HCT116 (cell line): Measurements from ENCODE around the gene SLC13A4. TPM values are rescaled to one million over a fixed set of nuclear protein-coding genes. Genes with fewer than 3 reads are reported as not detected.
"Not testable (repeated sequence)": the region's sequence is repeated elsewhere in the genome, so short reads cannot be mapped to it uniquely, and the experiment has no call there.

Source experiments
- ATAC-seq: fragments of 200-7000 bp; cut with Tn5 transposase; 2 replicates; pipeline ENCODE4 v1.9.1; 2020; ENCODE audit warnings: mild to moderate bottlenecking, moderate library complexity
- BruUV-seq: library from RNA; stranded (reverse); fragments of 400-500 nt; replicated peaks from 2 replicates; lab custom pipeline; 2021; lab: Mats Ljungman, UMichigan
- CTCF ChIA-PET: fragments of 300-600 bp; sonication (Branson Sonifier 250); formaldehyde crosslinking; loops from one replicate; lab custom pipeline; 2021; ENCODE audit warnings: antibody characterized with exemption; lab: Charles Lee
- POLR2A ChIA-PET: fragments of 300-600, 350-600 bp; sonication (Branson Sonifier 250); formaldehyde crosslinking; loops from one replicate; lab custom pipeline; 2021; ENCODE audit warnings: antibody characterized with exemption; lab: Charles Lee
- RAD21 ChIA-PET, 2 experiments: fragments of 300-600 bp; sonication (Branson Sonifier 250); formaldehyde crosslinking; loops; one replicate each; lab custom pipeline; 2023; ENCODE audit warnings: low total read pairs in 2 of 2; ENCODE audit not compliant: uncharacterized antibody in 2 of 2, unreplicated experiment in 2 of 2, low non-redundant PET in 1 of 2; lab: Charles Lee
- DNase-seq: peaks from one replicate; pipeline ENCODE4 v3.0.0-alpha.2; 2010; ENCODE audit warnings: low read depth, low spot score
- H2AFZ ChIP-seq: fragments of 200-600 bp; shearing (Covaris generic), sonication (generic); 2 replicates; pipeline ENCODE4 v1.6.1; 2017; ENCODE audit warnings: low read depth, mixed run types, mixed read lengths, antibody characterized with exemption, low read length; ENCODE audit not compliant: poor library complexity, severe bottlenecking
- H3K27ac ChIP-seq: 2 replicates; pipeline ENCODE4 v1.5.1; 2012; ENCODE audit warnings: low read depth, low read length
- H3K27me3 ChIP-seq: fragments of 200-600 bp; sonication (generic); 2 replicates; pipeline ENCODE4 v1.6.1; 2016; ENCODE audit warnings: mixed run types, low read length, mixed read lengths; ENCODE audit not compliant: insufficient read depth
- H3K36me3 ChIP-seq, 2 experiments: fragments of 200-500 bp in 1 of 2; fragments of 200-600 bp in 1 of 2; sonication (Bioruptor generic) in 1 of 2; sonication (generic) in 1 of 2; 2 replicates each; pipeline versions ENCODE4 v1.5.1 to v1.6.1; 2014 to 2016; ENCODE audit warnings: low read length in 2 of 2, inconsistent platforms in 1 of 2, mixed read lengths in 1 of 2, mixed run types in 1 of 2; ENCODE audit not compliant: insufficient read depth in 2 of 2, control insufficient read depth in 1 of 2
- H3K4me1 ChIP-seq, 2 experiments: fragments of 200-600 bp in 1 of 2; sonication (generic) in 1 of 2; 2 replicates each; pipeline versions ENCODE4 v1.5.1 to v1.6.1; 2012 to 2017; ENCODE audit warnings: low read length in 2 of 2, inconsistent platforms in 1 of 2, mild to moderate bottlenecking in 1 of 2, mixed read lengths in 1 of 2, mixed run types in 1 of 2, moderate library complexity in 1 of 2; ENCODE audit not compliant: insufficient read depth in 2 of 2, control insufficient read depth in 1 of 2
- H3K4me2 ChIP-seq: fragments of 200-600 bp; sonication (generic); 2 replicates; pipeline ENCODE4 v1.6.1; 2017; ENCODE audit warnings: mixed run types, low read length, mixed read lengths
- H3K4me3 ChIP-seq, 2 experiments: fragments of 200-600 bp in 1 of 2; sonication (generic) in 1 of 2; replicated peaks in 1 of 2; 2 replicates each; pipeline ENCODE4 v1.5.1; 2011 to 2016; ENCODE audit warnings: low read length in 2 of 2, control low read depth in 1 of 2, low read depth in 1 of 2, mild to moderate bottlenecking in 1 of 2, mixed read lengths in 1 of 2, mixed run types in 1 of 2
- H3K79me2 ChIP-seq: fragments of 200-600 bp; sonication (generic); 2 replicates; pipeline ENCODE4 v1.6.1; 2017; ENCODE audit warnings: mild to moderate bottlenecking, mixed run types, low read length, moderate library complexity, mixed read lengths; ENCODE audit not compliant: insufficient read depth
- H3K9ac ChIP-seq: fragments of 200-600 bp; sonication (generic); 2 replicates; pipeline ENCODE4 v1.6.1; 2016; ENCODE audit warnings: low read length, mixed read lengths
- H3K9me2 ChIP-seq: fragments of 200-600 bp; sonication (generic), shearing (Covaris generic); 2 replicates; pipeline ENCODE4 v1.6.1; 2017; ENCODE audit warnings: mixed run types, mild to moderate bottlenecking, moderate library complexity; ENCODE audit not compliant: insufficient read depth
- H3K9me3 ChIP-seq, 2 experiments: fragments of 200-500 bp in 1 of 2; fragments of 200-600 bp in 1 of 2; sonication (Bioruptor generic) in 1 of 2; sonication (generic) in 1 of 2; 2 replicates each; pipeline ENCODE4 v1.6.1; 2014 to 2017; ENCODE audit warnings: low read length in 2 of 2, mixed read lengths in 2 of 2, inconsistent platforms in 1 of 2, low read depth in 1 of 2, mild to moderate bottlenecking in 1 of 2, mixed run types in 1 of 2, moderate library complexity in 1 of 2; ENCODE audit not compliant: control insufficient read depth in 1 of 2, insufficient read depth in 1 of 2
- H4K20me1 ChIP-seq: fragments of 200-600 bp; sonication (generic), shearing (Covaris generic); 2 replicates; pipeline ENCODE4 v1.6.1; 2017; ENCODE audit warnings: mixed run types, mild to moderate bottlenecking, moderate library complexity; ENCODE audit not compliant: insufficient read depth
- CBX3 ChIP-seq: IDR thresholded peaks from 2 replicates; pipeline ENCODE4 v1.6.1; 2012; ENCODE audit warnings: low read depth
- EGR1 ChIP-seq: IDR thresholded peaks from 2 replicates; pipeline ENCODE4 v1.6.1; 2012; ENCODE audit warnings: low read depth
- EZH2 ChIP-seq: fragments of 200-600 bp; sonication (generic); IDR thresholded peaks from 2 replicates; pipeline ENCODE4 v1.6.1; 2017; ENCODE audit warnings: antibody characterized with exemption, mixed run types
- REST ChIP-seq: IDR thresholded peaks from 2 replicates; pipeline ENCODE4 v1.6.1; 2012; ENCODE audit warnings: low read depth
- SP1 ChIP-seq: IDR thresholded peaks from 2 replicates; pipeline ENCODE4 v1.6.1; 2012; ENCODE audit warnings: low read depth
- SRF ChIP-seq: IDR thresholded peaks from 2 replicates; pipeline ENCODE4 v1.6.1; 2012; ENCODE audit warnings: low read depth
- YY1 ChIP-seq: IDR thresholded peaks from 2 replicates; pipeline ENCODE4 v1.6.1; 2011; ENCODE audit warnings: low read length, low read depth, moderate library complexity, mild to moderate bottlenecking; ENCODE audit not compliant: insufficient replicate concordance; ENCODE audit errors: extremely low read depth
- ZFX ChIP-seq: fragments of 450-650 bp; IDR thresholded peaks from 2 replicates; pipeline ENCODE4 v1.6.1; 2017
- intact Hi-C: fragments of 100-400 bp; cut with micrococcal nuclease; formaldehyde crosslinking; loops from 2 replicates; pipeline ENCODE4 v1.10.0; 2022
- total RNA-seq: library from RNA; stranded (reverse); gene quantifications from one replicate; pipeline ENCODE4 v1.2.1, GENCODE V29; 2021; ENCODE audit not compliant: unreplicated experiment
- TF ChIP-seq, protein P1 (sequence below): IDR thresholded peaks from 2 replicates; pipeline ENCODE4 v1.6.1; 2012

SLC13A4 gene
- total RNA-seq, 1 experiment from 2014 or later, result 0.30 TPM

DNA sequence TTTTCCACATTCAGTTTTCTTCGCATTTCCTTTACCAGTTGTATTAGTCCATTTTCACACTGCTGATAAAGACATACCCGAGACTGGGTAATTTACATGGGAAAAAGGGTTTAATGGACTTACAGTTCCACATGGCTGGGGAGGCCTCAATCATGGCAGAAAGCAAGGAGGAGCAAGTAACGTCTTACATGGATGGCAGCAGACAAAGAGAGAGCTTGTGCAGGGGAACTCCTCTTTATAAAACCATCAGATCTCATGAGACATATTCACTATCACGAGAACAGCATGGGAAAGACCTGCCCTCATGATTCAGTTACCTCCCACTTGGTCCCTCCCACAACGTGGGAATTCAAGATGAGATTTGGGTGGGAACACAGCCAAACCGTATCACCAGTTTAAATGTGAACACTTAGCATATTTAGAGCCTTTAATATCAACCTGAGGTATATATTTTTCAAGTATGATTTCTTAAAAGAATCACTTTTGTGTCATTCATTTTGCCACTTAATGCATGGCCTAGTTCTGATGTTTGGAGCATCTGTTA, 59.1 kb downstream of the SLC13A4 start:
- H3K27me3 ChIP-seq, H3K27ac ChIP-seq, H3K4me3 ChIP-seq, H3K9me2 ChIP-seq, DNase-seq, H3K4me1 ChIP-seq, RAD21 ChIA-PET, CTCF ChIA-PET, H3K9ac ChIP-seq, H4K20me1 ChIP-seq, H3K4me2 ChIP-seq, ATAC-seq, POLR2A ChIA-PET, H3K36me3 ChIP-seq, BruUV-seq, H2AFZ ChIP-seq, H3K9me3 ChIP-seq: not testable (repeated sequence)
- intact Hi-C loops, result loop anchor here (5.0 kb wide), 1 partner anchor 1957 kb away; no protein-coding TSS in a partner anchor
- peaks cover 94% of the 10 kb centered on the region for H3K79me2 ChIP-seq

DNA sequence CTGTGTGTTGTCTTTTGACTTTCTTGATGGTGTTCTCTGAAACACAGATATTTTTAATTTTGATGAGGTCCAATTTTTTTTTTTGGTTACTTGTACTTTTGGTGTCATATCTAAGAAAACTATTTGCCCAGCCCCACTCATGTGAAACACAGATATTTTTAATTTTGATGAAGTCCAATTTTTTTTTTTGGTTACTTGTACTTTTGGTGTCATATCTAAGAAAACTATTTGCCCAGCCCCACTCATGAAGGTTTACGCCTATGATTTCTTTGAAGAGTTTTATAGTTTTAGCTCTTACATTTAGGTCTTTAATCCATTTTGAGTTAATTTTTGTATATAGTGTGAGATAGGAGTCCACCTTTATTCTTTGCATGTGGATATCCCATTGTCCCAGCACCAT, 60.4 kb downstream of the SLC13A4 start:
- ATAC-seq, H3K27ac ChIP-seq, H3K36me3 ChIP-seq, H3K4me3 ChIP-seq, H4K20me1 ChIP-seq, H3K27me3 ChIP-seq, RAD21 ChIA-PET, H3K4me2 ChIP-seq, DNase-seq, CTCF ChIA-PET, BruUV-seq, H3K9ac ChIP-seq, POLR2A ChIA-PET, H3K9me2 ChIP-seq, H2AFZ ChIP-seq, H3K9me3 ChIP-seq: not testable (repeated sequence)
- intact Hi-C loops, result loop anchor here (5.0 kb wide), 1 partner anchor 1955 kb away; no protein-coding TSS in a partner anchor
- Histone ChIP-seq H3K79me2 (peaks cover 96% of the 10 kb centered on the region), H3K4me1 (peaks cover 3 to 12% of the 10 kb centered on the region in 2 experiments; a peak in 1 of 4 replicates)

DNA sequence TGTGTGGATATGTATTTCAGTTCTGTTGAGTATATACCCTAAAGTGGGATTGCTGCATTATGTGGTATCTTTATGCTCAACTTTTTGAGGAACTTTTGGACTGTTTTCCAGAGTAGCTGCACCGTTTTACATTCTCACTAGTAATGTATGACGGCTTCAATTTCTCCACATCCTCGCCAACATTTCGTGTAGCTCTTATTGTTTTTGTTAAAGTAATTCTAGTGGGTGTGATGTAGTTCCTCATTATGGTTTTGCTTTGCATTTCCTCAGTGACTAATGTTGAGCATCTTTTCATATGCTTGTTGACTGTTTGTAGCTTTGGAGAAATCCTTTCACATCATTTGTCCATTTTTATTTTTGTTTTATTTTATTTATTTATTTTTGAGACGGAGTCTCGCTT, 61.1 kb downstream of the SLC13A4 start:
- ATAC-seq (no peak), DNase-seq (no peak)
- Histone ChIP-seq H3K4me3 (no peak overlapping the region), H2AFZ (no peak overlapping the region), H3K27me3 (no peaks in the 10 kb centered on the region), H3K9me3 (no peaks in the 10 kb centered on the region), H4K20me1 (no peaks in the 10 kb centered on the region), H3K4me2 (no peak overlapping the region), H3K9ac (no peak overlapping the region), H3K4me1 (peaks cover 3 to 14% of the 10 kb centered on the region in 2 experiments; a peak in 1 of 4 replicates), H3K36me3 (no peaks in the 10 kb centered on the region), H3K9me2 (no peaks in the 10 kb centered on the region), H3K27ac (no peak overlapping the region), H3K79me2 (peaks cover 92% of the 10 kb centered on the region)
- no TSS peak for BruUV-seq
- CTCF ChIA-PET, result no interaction called here
- RAD21 ChIA-PET, result no interaction called here
- intact Hi-C loops, result loop anchor here (5.0 kb wide), 1 partner anchor 1955 kb away; no protein-coding TSS in a partner anchor
- POLR2A ChIA-PET, result no interaction called here
- no peak for TF ChIP-seq EGR1
- no peak for TF ChIP-seq SP1
- TF ChIP-seq YY1, result no peak
- TF ChIP-seq SRF, result no peak
- TF ChIP-seq EZH2, result no peak
- TF ChIP-seq CBX3, result no peak
- TF ChIP-seq REST, result no peak
- no peak for TF ChIP-seq ZFX
- TF ChIP-seq, protein P1, sequence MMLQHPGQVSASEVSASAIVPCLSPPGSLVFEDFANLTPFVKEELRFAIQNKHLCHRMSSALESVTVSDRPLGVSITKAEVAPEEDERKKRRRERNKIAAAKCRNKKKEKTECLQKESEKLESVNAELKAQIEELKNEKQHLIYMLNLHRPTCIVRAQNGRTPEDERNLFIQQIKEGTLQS, result no peak
